HG03280 (cell line): ENCODE measurements around the gene CD86.
"Not testable (repeated sequence)": the region's sequence is repeated elsewhere in the genome, so short reads cannot be mapped to it uniquely, and the experiment has no call there.

Experiments used
- ATAC-seq: cut with Tn5 transposase; IDR thresholded peaks from one replicate; pipeline ENCODE4 v1.9.1; 2021; ENCODE audit warnings: mild to moderate bottlenecking, moderate library complexity; ENCODE audit not compliant: unreplicated experiment

The CD86 gene

GRCh38 chr3:122148941-122149627 is 93.9 kb downstream of the CD86 start:
- no peak for ATAC-seq

- ATAC-seq = no peak
These were observed 96.3 kb downstream of the CD86 start for GRCh38 chr3:122151480-122151879.

GRCh38 chr3:122164983-122165382 is 109.8 kb downstream of the CD86 start:
- ATAC-seq = not testable (repeated sequence)

- ATAC-seq = no peak
These were observed 112.5 kb downstream of the CD86 start for GRCh38 chr3:122167630-122168029.

- no peak for ATAC-seq
These were observed 112.9 kb downstream of the CD86 start for GRCh38 chr3:122168044-122168443.

- no peak for ATAC-seq
These were observed 114.7 kb downstream of the CD86 start for GRCh38 chr3:122169911-122170310.
